Mesothelial cell of epicardium (in vitro differentiated cells): ENCODE results near the gene DLG5. TPM values are rescaled to one million over a fixed set of nuclear protein-coding genes. Genes with fewer than 3 reads are reported as not detected.
"Not testable (repeated sequence)": the region's sequence is repeated elsewhere in the genome, so short reads cannot be mapped to it uniquely, and the experiment has no call there.

Source experiments
- DNase-seq, 2 experiments: peaks; one replicate each; pipeline ENCODE4 v3.0.0; 2021; ENCODE audit warnings: low spot score in 2 of 2; ENCODE audit not compliant: unreplicated experiment in 2 of 2
- H3K27ac Mint-ChIP-seq: 2 replicates; pipeline ENCODE4 v1.8.0; 2021; ENCODE audit warnings: mixed read lengths
- H3K27me3 Mint-ChIP-seq: 2 replicates; pipeline ENCODE4 v1.8.0; 2021; ENCODE audit warnings: low read depth, mixed read lengths
- H3K36me3 Mint-ChIP-seq: 2 replicates; pipeline ENCODE4 v1.8.0; 2021; ENCODE audit warnings: mixed read lengths
- H3K4me1 Mint-ChIP-seq: 2 replicates; pipeline ENCODE4 v1.8.0; 2021; ENCODE audit warnings: mixed read lengths
- H3K4me3 Mint-ChIP-seq: 2 replicates; pipeline ENCODE4 v1.8.0; 2021; ENCODE audit warnings: mild to moderate bottlenecking, moderate library complexity, mixed read lengths
- H3K9me3 Mint-ChIP-seq: 2 replicates; pipeline ENCODE4 v1.8.0; 2021; ENCODE audit warnings: mixed read lengths
- total RNA-seq: library from RNA; stranded (reverse); gene quantifications from 3 replicates; pipeline ENCODE4 v1.2.1, GENCODE V29; 2021
- TF ChIP-seq, protein P1 (sequence below): fragments of 200-600 bp; sonication (generic); IDR thresholded peaks from one replicate; pipeline ENCODE4 v1.5.0; 2021; ENCODE audit warnings: antibody characterized with exemption; ENCODE audit not compliant: unreplicated experiment

The DLG5 gene
- total RNA-seq, 1 donor from 2014 or later = 82.2 TPM

DNA sequence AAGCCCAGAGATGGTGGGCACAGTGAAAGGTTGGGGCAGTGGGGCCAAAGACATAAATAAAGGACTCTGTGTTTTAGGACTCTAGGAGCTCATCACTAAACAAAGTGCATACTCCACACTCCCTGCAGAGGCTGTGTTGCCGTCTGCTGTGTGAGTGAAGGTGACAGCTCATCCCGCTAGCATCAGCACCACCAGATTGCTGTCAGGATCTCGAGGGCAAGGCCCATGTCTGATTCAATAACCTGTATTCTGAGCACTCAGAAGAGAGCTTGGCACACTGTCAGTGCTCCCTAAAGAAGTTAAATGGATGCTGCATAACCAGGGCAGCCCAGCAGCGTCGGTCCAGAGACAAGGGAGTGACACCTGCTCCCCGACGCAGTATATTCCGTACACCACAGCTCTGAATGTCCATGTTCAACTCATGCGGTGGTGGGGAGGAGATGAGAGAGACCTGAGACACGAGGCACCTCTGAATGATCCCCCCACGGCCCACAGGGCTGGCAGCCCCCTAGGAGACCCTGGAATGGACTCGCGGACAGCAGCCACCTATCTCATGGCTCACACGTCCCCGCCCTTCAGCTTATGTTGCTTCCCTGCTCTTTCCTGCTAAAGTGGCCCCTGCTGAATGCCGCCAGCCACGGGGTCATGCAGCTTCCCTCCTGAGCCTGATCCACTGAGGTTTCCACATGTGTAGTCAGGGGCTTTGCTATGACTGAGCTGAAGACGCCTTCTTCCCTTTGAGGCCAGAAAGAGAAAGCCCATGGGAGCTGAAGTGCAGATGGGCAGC, 156.3 kb downstream of the DLG5 start:
- Mint-ChIP-seq H3K9me3 (no peaks in the 10 kb centered on the region), H3K27me3 (no peaks in the 10 kb centered on the region), H3K4me3 (no peak overlapping the region), H3K4me1 (no peaks in the 10 kb centered on the region), H3K36me3 (no peaks in the 10 kb centered on the region), H3K27ac (no peak overlapping the region)
- peak in 1 of 2 experiments; percentile 28 for DNase-seq
- TF ChIP-seq, protein P1, sequence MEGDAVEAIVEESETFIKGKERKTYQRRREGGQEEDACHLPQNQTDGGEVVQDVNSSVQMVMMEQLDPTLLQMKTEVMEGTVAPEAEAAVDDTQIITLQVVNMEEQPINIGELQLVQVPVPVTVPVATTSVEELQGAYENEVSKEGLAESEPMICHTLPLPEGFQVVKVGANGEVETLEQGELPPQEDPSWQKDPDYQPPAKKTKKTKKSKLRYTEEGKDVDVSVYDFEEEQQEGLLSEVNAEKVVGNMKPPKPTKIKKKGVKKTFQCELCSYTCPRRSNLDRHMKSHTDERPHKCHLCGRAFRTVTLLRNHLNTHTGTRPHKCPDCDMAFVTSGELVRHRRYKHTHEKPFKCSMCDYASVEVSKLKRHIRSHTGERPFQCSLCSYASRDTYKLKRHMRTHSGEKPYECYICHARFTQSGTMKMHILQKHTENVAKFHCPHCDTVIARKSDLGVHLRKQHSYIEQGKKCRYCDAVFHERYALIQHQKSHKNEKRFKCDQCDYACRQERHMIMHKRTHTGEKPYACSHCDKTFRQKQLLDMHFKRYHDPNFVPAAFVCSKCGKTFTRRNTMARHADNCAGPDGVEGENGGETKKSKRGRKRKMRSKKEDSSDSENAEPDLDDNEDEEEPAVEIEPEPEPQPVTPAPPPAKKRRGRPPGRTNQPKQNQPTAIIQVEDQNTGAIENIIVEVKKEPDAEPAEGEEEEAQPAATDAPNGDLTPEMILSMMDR = no peak

DNA sequence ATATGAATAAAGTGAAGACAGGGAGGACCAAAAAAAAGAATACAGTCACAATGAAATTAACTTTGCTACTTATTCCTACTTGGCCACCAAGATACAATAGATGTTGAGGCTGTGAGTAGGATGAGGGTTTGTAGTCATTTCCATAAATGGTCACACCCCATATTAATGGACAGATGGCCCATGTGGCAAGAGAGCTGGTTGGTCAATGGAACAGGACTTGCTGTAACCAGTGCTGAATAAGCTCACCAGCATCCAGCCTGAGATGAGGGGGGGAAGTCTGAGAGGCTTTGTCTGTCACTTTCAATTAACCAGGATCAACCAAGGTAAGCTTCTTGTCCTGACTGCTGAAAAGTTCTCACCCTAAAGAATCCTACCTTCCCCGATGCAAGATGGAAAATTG, 158.5 kb downstream of the DLG5 start:
- no peaks in the 10 kb centered on the region for H3K9me3 Mint-ChIP-seq
- H3K4me3 Mint-ChIP-seq = no peak overlapping the region
- TF ChIP-seq, protein P1 = no peak
- no peak for DNase-seq
- H3K36me3 Mint-ChIP-seq = no peaks in the 10 kb centered on the region
- no peaks in the 10 kb centered on the region for H3K27me3 Mint-ChIP-seq
- H3K27ac Mint-ChIP-seq = no peak overlapping the region
- H3K4me1 Mint-ChIP-seq = no peaks in the 10 kb centered on the region

DNA sequence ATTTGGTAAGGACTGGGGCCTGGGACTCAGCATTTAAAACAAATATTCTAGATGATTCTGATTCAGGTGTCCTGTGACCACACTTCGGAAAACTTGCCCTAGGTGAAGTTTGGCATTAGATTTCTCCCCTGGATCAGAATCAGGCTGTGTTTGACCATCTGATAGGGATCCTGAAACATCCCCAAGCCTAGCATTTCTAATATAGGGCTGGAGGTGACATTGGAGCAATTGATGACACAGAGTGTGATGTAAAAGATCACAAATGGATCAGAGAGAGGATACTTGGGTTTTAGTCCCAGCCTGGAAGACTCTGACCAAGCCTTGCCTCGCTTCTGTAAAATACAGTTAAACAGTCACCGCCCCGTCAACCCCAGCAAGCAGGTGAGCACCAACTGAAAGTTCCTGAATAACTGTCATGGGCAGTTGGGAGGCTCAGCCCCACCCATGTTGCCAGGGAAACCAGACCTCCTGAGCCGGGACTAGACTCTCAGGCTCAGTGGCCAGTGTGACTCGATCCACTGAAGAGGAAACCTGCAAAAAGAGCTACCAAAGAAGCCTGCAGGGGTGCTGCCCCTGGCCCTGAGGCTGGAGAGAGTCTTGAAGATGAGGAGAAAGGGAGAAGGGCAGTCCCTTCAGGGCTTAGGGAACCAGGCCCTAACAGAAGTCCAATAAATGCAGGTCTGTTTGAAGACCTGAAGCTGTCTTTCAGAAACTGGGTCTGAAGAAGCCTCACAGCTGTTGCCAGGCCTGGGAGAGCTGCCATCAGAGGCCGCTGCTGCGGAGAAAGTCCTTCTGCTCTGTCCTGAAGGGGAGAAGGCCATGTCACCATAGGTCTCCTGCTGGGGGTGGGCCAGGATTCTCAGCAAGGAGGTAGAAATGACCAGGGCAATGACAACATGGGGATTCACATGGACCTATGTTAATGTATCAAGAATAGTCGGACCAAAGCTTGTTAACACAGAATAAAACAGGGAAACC, 162.8 kb downstream of the DLG5 start:
- no peaks in the 10 kb centered on the region for H3K36me3 Mint-ChIP-seq
- TF ChIP-seq, protein P1 = no peak
- H3K4me1 Mint-ChIP-seq = peaks cover 3% of the 10 kb centered on the region
- no peak for DNase-seq
- no peaks in the 10 kb centered on the region for H3K27me3 Mint-ChIP-seq
- H3K4me3 Mint-ChIP-seq = no peak overlapping the region
- no peak overlapping the region for H3K27ac Mint-ChIP-seq
- no peaks in the 10 kb centered on the region for H3K9me3 Mint-ChIP-seq

DNA sequence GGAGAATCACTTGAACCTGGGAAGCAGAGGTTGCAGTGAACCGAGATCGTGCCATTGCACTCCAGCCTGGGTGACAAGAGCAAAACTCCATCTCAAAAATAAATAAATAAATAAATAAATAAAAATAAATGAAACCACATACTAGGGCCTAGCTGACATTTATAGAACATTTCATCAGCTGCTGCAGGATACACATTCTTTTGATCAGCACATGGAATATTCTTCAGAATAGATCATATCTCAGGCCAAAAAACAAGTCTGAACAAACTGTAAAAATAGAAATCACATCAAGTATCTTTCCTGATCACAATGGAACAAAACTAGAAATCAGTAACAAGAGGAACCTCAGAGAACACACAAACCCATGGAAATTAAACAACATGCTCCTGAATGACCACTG, 168.1 kb downstream of the DLG5 start:
- H3K27ac Mint-ChIP-seq, H3K9me3 Mint-ChIP-seq: not testable (repeated sequence)

DNA sequence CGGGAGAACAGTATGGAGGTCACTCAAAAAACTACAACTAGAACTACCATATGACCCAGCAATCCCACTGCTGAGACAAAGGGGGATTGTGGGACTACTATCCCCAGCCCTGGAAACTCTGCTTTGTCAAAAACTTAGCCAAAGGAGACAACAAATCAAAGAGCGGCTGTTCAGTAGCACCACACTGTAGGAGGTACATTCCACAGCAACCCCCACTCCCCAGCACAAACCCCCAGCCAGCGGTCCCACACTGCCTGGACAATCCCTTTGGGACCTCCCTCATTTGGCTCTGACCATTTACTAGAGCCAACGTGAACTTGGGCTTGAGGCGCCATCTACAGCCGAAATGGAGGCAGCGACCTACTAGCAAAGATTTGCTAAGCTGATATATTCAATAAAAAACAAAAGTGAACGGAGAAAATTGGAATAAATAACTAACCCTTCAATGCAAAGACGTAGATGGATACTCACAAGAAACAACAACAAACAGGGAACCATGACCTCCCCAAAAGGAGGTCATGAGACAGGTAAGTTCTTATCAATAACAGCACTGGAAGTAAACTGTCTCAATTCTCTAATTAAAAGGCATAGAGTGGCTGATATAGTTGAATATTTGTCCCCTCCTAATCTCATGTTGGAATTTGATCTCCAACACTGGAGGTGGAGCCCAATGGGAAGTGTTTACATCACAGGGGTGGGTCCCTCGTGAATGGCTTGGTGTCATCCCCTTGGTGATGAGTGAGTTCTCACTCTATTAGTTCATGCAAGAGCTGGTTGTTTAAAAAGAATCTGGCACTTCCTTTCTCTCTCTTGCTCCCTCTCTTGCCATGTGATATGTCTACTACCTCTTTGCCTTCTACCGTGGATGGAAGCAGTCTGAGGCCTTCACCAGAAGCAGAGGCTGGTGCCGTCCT, 170.0 kb downstream of the DLG5 start:
- H3K36me3 Mint-ChIP-seq = peaks cover 3% of the 10 kb centered on the region
- no peaks in the 10 kb centered on the region for H3K9me3 Mint-ChIP-seq
- TF ChIP-seq, protein P1 = peak; percentile 41
- H3K27me3 Mint-ChIP-seq = no peaks in the 10 kb centered on the region
- peaks cover 14% of the 10 kb centered on the region for H3K4me1 Mint-ChIP-seq
- H3K27ac Mint-ChIP-seq = peak overlapping the region; percentile 28
- DNase-seq = peak; percentile 37 to 55
- H3K4me3 Mint-ChIP-seq = peak overlapping the region; percentile 56

More for the DNA sequence above, 168.1 kb downstream of the DLG5 start:
- not testable (repeated sequence) for H3K4me3 Mint-ChIP-seq, H3K27me3 Mint-ChIP-seq, DNase-seq, H3K36me3 Mint-ChIP-seq
- peaks cover 14% of the 10 kb centered on the region for H3K4me1 Mint-ChIP-seq
